Hepatocyte (in vitro differentiated cells): ENCODE data around the gene PDE7B. TPM values are rescaled to one million over a fixed set of nuclear protein-coding genes. Genes with fewer than 3 reads are reported as not detected.

Experiments used
- DNase-seq: peaks from one replicate; pipeline ENCODE4 v3.0.0-alpha.2; 2016; ENCODE audit warnings: low spot score
- H2AFZ ChIP-seq: fragments of 200-600 bp; sonication (generic); 2 replicates; pipeline ENCODE4 v1.6.0; 2016; ENCODE audit warnings: antibody characterized with exemption, mild to moderate bottlenecking
- H3K27ac ChIP-seq: fragments of 200-600 bp; sonication (generic); 2 replicates; pipeline ENCODE4 v1.5.1; 2016; ENCODE audit warnings: mild to moderate bottlenecking
- H3K27me3 ChIP-seq: fragments of 200-600 bp; sonication (generic); 2 replicates; pipeline ENCODE4 v1.6.1; 2016
- H3K36me3 ChIP-seq: fragments of 200-600 bp; sonication (generic); replicated peaks from 2 replicates; pipeline ENCODE4 v1.5.1; 2016; ENCODE audit warnings: low read depth; ENCODE audit not compliant: insufficient read depth
- H3K4me1 ChIP-seq: fragments of 200-600 bp; sonication (generic); 2 replicates; pipeline ENCODE4 v1.5.1; 2016; ENCODE audit warnings: mild to moderate bottlenecking, moderate library complexity; ENCODE audit not compliant: insufficient read depth
- H3K4me2 ChIP-seq: fragments of 200-600 bp; sonication (generic); 2 replicates; pipeline ENCODE4 v1.6.0; 2016
- H3K4me3 ChIP-seq: fragments of 200-600 bp; sonication (generic); 2 replicates; pipeline ENCODE4 v1.5.1; 2016; ENCODE audit warnings: mild to moderate bottlenecking
- H3K79me2 ChIP-seq: fragments of 200-600 bp; sonication (generic); 2 replicates; pipeline ENCODE4 v1.6.0; 2017; ENCODE audit warnings: mild to moderate bottlenecking
- H3K9me2 ChIP-seq: fragments of 200-600 bp; sonication (generic); replicated peaks from 2 replicates; pipeline ENCODE4 v1.6.0; 2017; ENCODE audit warnings: mild to moderate bottlenecking; ENCODE audit not compliant: insufficient read depth
- H3K9me3 ChIP-seq: fragments of 200-600 bp; sonication (generic); 2 replicates; pipeline ENCODE4 v1.5.1; 2016; ENCODE audit warnings: low read depth, mild to moderate bottlenecking
- H4K20me1 ChIP-seq: fragments of 200-600 bp; sonication (generic); 2 replicates; pipeline ENCODE4 v1.6.0; 2016; ENCODE audit warnings: mild to moderate bottlenecking; ENCODE audit not compliant: insufficient read depth, poor library complexity, severe bottlenecking
- EZH2 ChIP-seq: fragments of 200-600 bp; sonication (generic); IDR thresholded peaks from 2 replicates; pipeline ENCODE4 v1.6.1; 2016; ENCODE audit warnings: antibody characterized with exemption, mild to moderate bottlenecking, borderline replicate concordance
- EZH2phosphoT487 ChIP-seq: fragments of 200-600 bp; sonication (generic); IDR thresholded peaks from one replicate; pipeline ENCODE4 v1.6.1; 2018; ENCODE audit warnings: antibody characterized with exemption, mild to moderate bottlenecking, low read depth, moderate library complexity; ENCODE audit not compliant: unreplicated experiment, severe bottlenecking
- WGBS: methylation state at CpG from one replicate; pipeline ENCODE4 v1.1.6; 2016; ENCODE audit warnings: low lambda C conversion rate; ENCODE audit errors: missing lambda C conversion rate; 5-methylcytosine and 5-hydroxymethylcytosine counted together
- polyA plus RNA-seq: library from polyadenylated mRNA; unstranded; fragments of >200 nt; fragmentation: Nextera tagmentation; extraction: Ambion mirVana; gene quantifications from 2 replicates; pipeline ENCODE4 v1.2.1, GENCODE V29; 2016
- total RNA-seq: library from RNA; depleted of rRNA; stranded (reverse); fragments of >200 nt; gene quantifications from 2 replicates; pipeline ENCODE4 v1.2.3, GENCODE V29; 2014
- TF ChIP-seq, protein P1 (sequence below): fragments of 200-600 bp; sonication (generic); IDR thresholded peaks from 2 replicates; pipeline ENCODE4 v1.5.1; 2016; ENCODE audit warnings: antibody characterized with exemption, mild to moderate bottlenecking; ENCODE audit not compliant: poor library complexity

Gene PDE7B
- total and polyA plus RNA-seq, 2 experiments from 2014 or later: 3.4 to 7.2 TPM

DNA sequence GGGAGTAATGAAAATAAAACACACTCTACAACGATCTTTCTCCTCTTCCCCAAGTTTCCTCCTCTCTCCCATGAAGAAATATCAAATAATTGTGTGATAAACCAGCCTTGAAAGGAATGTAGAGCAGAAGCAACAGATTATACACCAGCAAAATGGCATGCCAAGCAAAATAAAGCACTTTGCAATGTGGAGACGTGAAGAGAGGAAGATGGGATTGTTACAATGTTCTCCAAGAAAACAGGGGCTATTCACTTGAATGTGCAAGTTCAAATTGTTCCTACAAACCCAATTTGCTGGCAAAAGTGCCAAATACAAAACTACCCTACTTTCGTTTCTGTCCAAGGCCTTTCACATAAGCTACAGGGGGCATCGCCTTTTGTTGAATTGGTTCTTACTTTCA lies 185.1 kb downstream of the PDE7B start:
- 97% methylated on average over 4 of the region's 4 CpGs for whole genome bisulfite sequencing
- Histone ChIP-seq H3K4me2 (no peak overlapping the region), H3K79me2 (peaks cover 8% of the 10 kb centered on the region), H4K20me1 (no peaks in the 10 kb centered on the region), H3K27me3 (no peaks in the 10 kb centered on the region), H3K9me3 (no peaks in the 10 kb centered on the region), H3K27ac (no peak overlapping the region), H3K4me1 (peaks cover 27% of the 10 kb centered on the region), H3K4me3 (no peak overlapping the region), H3K9me2 (no peaks in the 10 kb centered on the region), H3K36me3 (no peaks in the 10 kb centered on the region), H2AFZ (no peak overlapping the region)
- TF ChIP-seq, protein P1, sequence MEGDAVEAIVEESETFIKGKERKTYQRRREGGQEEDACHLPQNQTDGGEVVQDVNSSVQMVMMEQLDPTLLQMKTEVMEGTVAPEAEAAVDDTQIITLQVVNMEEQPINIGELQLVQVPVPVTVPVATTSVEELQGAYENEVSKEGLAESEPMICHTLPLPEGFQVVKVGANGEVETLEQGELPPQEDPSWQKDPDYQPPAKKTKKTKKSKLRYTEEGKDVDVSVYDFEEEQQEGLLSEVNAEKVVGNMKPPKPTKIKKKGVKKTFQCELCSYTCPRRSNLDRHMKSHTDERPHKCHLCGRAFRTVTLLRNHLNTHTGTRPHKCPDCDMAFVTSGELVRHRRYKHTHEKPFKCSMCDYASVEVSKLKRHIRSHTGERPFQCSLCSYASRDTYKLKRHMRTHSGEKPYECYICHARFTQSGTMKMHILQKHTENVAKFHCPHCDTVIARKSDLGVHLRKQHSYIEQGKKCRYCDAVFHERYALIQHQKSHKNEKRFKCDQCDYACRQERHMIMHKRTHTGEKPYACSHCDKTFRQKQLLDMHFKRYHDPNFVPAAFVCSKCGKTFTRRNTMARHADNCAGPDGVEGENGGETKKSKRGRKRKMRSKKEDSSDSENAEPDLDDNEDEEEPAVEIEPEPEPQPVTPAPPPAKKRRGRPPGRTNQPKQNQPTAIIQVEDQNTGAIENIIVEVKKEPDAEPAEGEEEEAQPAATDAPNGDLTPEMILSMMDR: no peak
- TF ChIP-seq EZH2phosphoT487 (no peak), EZH2 (no peak)
- no peak for DNase-seq

DNA sequence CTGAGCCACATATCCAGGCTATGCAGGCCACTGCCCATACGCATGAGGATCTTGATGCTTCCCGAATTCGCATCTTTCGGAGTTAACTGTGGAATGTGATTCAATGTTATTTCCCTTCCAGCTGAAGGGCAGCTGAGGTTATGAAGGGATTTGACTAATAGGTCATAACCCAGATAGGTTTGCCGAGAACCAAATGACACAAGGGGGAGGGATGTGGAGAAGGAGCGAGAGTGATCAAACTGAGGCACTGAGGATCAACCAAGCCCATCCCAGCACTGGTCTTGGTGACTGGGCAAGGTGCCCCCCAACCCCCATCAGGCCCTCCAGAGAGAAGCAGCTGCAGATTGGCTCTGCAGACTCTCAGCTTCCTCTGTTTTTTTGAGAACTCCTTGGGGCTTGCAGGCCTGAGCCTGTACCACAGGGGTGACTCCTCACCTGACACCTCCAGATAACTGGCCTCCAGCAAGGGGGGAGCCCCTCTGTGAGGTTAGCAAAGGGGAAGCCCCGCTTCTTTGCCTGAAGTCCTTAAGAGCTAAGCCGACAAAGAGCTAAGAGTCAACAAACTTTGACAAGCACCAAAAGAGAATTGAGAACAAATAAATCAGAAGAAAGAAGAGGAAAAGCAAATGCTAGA lies 185.9 kb downstream of the PDE7B start:
- Histone ChIP-seq H3K36me3 (no peaks in the 10 kb centered on the region), H3K27me3 (no peaks in the 10 kb centered on the region), H3K4me2 (peak overlapping the region; percentile 59), H3K27ac (peak overlapping the region; percentile 59), H3K4me1 (peaks cover 24% of the 10 kb centered on the region), H3K9me2 (no peaks in the 10 kb centered on the region), H2AFZ (peak overlapping the region; percentile 20), H4K20me1 (no peaks in the 10 kb centered on the region), H3K9me3 (no peaks in the 10 kb centered on the region), H3K79me2 (peaks cover 8% of the 10 kb centered on the region), H3K4me3 (no peak overlapping the region)
- TF ChIP-seq, protein P1: no peak
- TF ChIP-seq EZH2phosphoT487: no peak
- TF ChIP-seq EZH2: no peak
- no peak for DNase-seq
- WGBS: 69% methylated on average over 8 of the region's 8 CpGs

DNA sequence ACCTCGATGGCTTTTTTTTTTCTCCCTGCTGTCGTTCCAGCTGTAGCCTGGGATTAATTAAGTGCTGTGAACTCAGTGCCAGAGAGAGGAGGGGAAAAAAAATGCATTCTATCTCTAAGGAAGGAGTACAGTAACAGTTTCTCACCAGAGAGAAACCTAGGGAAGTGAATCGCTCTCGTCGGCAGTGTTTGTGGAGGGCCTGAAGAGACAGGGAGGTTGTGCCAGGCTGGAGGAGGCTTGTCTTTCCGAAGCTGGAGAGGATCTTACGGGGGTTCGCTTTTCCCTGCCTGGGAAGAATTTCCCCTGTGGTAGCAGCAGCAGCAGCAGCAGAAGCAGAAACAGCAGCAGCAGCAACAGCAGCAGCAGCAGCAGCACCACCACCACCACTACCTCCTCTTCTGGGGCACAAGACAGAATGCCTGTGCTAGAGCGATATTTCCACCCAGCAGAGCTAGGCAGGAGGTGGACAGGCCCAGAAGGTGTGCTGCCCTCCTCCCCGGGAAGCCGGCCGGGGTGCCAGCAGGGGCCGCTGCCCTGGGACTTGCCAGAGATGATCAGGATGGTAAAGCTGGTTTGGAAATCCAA lies 186.5 kb downstream of the PDE7B start:
- WGBS: 40% methylated on average over 13 of the region's 13 CpGs
- Histone ChIP-seq H3K9me3 (no peaks in the 10 kb centered on the region), H3K4me1 (peaks cover 19% of the 10 kb centered on the region), H3K27me3 (no peaks in the 10 kb centered on the region), H3K4me2 (peak overlapping the region; percentile 59), H4K20me1 (no peaks in the 10 kb centered on the region), H3K79me2 (peaks cover 14% of the 10 kb centered on the region), H3K4me3 (no peak overlapping the region), H3K9me2 (no peaks in the 10 kb centered on the region), H2AFZ (peak overlapping the region; percentile 20), H3K36me3 (no peaks in the 10 kb centered on the region), H3K27ac (peak overlapping the region; percentile 59)
- DNase-seq: peak; percentile 21
- no peak for TF ChIP-seq EZH2phosphoT487
- no peak for TF ChIP-seq EZH2
- TF ChIP-seq, protein P1: no peak
